NCI-H187 treated with DMSO at 0.1 percent for 48 hours (cell line): Measurements from ENCODE around the gene ABI1.
"Not testable (repeated sequence)": the region's sequence is repeated elsewhere in the genome, so short reads cannot be mapped to it uniquely, and the experiment has no call there.

ENCODE experiments used
- DNase-seq: peaks from one replicate; lab custom pipeline; 2025; lab: John Stamatoyannopoulos, UW

Gene ABI1

GRCh38 chr10:26804418-26805393 is 56.1 kb downstream of the ABI1 start:
- no peak for DNase-seq

GRCh38 chr10:26803849-26804248 is 56.9 kb downstream of the ABI1 start:
- DNase-seq, result no peak

GRCh38 chr10:26802527-26802926 is 58.2 kb downstream of the ABI1 start:
- no peak for DNase-seq

GRCh38 chr10:26801831-26802230 is 58.9 kb downstream of the ABI1 start:
- no peak for DNase-seq

GRCh38 chr10:26801274-26801673 is 59.5 kb downstream of the ABI1 start:
- DNase-seq, result no peak

- DNase-seq, result no peak
Observed at GRCh38 chr10:26800468-26800867, 60.3 kb downstream of the ABI1 start.

DNA sequence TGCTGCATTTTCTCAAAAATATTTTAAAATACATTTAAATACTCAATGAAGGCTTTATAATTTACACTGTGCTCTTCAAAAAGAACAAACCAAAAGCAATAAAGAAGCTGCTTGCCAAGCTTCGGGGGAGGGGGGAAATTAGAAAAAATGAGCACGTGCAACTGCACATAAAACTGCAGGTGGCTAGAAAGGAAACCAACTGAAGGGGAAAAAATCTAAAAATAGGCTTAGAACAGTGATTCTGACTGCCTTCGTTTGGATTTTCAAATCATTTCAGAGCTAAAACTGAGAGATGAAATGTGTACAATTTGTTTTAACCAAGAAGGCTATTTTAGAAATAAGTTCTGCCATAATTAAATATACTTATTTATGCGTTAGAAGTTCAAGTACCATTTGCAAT is 61.4 kb downstream of the ABI1 start:
- no peak for DNase-seq

DNA sequence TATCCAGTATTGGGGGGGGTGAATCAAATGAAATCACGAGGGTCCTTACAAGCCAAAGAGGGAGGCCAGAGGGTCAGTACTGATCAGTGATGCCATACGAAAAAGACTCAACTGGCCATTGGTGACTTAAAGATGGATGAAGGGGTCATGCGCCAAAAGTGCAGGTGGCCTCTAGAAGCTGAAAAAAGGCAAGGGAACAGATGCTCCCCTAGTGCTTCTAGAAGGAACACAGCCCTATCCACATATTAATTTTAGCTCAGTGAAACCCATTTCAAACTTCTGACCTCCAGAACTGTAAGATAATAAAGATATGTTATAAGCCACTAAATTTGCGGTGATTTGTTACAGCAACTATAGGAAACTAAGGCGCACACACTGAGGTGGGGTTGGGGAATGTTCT is 62.5 kb downstream of the ABI1 start:
- no peak for DNase-seq

DNA sequence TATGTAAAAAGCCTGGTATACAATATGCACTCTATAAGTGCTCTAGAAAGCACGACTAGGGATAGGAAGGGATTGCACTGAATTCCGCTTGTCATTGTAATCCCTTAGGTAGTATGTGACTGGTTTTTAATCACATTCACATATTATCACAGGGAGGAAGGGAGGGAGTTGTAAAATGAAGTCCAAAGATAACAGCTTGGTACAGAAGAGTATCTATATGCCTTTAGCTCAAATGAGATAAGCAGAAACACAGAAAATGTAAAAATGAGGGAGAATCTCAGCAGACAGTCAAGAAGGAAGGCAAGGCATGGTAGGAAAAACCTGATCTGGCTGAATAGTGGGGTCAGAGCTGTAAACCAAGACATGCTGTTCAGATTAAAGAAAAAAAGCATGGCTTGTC is 63.4 kb downstream of the ABI1 start:
- no peak for DNase-seq

DNA sequence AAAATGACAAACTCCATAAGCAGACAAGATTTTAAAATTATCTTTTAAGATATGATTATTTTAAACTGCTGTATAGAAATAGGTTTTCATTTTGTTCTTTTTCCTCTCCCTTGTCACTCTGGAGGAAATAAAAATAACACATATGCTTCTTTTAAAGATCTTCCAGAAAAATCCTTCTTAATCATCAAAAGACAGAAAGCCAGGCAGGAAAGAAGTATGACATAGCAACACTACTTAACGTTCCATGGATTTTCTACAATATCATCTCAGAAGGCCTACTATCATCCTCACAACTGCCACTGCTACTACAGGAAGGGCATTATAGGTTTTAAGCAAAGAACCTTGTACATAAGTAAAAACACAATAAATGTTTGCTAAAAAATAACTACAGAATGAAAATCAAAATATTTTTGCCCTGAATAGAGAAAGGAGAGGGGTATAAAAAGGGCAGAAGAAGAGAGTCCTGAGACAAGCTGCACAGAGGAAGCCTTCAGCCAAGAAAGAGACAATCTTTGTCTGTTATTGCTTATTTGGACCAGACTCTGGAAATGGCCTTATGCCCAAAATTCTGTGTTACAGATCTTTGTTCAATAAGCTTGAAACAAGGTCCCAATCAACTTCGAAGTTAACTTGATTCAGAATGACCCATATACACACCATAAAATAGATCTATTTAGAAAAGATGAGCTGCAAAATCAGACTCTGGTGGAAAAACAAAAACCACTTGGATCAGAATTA is 67.8 kb downstream of the ABI1 start:
- no peak for DNase-seq

- DNase-seq, result no peak
Observed at GRCh38 chr10:26790221-26790995, 70.3 kb downstream of the ABI1 start.

DNA sequence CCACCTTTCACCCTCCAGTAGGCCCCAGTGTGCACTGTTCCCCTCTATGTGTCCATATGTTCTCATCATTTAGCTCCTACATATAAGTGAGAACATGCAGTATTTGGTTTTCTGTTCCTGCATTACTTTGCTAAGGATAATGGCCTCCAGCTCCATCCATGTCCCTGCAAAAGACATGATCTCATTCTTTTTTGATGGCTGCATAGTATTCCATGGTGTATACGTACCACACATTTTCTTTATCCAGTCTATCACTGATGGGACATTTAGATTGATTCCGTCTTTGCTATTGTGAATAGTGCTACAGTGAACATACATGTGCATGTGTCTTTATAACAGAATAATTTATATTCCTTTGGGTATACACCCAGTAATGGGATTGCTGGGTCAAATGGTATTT is 71.0 kb downstream of the ABI1 start:
- not testable (repeated sequence) for DNase-seq

GRCh38 chr10:26787362-26787761 is 73.4 kb downstream of the ABI1 start:
- no peak for DNase-seq

DNA sequence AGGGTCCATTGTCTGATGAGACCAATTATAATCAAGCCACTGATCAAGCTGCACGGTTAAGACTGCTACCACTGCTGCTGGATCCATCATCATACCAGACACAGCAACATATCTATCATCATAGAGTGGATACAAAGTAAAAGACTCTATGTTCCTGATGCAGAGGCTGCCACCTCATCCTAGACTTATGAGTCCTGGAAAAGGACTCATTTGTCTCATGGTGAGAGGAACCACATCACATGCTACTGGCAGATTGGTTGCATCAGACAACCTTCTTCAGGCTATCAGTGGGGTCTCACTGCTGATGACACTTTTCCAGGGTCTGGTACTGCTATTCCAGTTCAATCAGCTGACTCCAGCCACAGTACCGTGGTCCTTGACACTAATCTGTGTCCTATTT is 79.0 kb downstream of the ABI1 start:
- DNase-seq, result no peak

- no peak for DNase-seq
Observed at GRCh38 chr10:26780793-26781601, 79.8 kb downstream of the ABI1 start.

GRCh38 chr10:26780106-26780792 is 80.5 kb downstream of the ABI1 start:
- DNase-seq, result no peak

- DNase-seq, result no peak
Observed at GRCh38 chr10:26779176-26779860, 81.4 kb downstream of the ABI1 start.

GRCh38 chr10:26777686-26778085 is 83.1 kb downstream of the ABI1 start:
- no peak for DNase-seq

DNA sequence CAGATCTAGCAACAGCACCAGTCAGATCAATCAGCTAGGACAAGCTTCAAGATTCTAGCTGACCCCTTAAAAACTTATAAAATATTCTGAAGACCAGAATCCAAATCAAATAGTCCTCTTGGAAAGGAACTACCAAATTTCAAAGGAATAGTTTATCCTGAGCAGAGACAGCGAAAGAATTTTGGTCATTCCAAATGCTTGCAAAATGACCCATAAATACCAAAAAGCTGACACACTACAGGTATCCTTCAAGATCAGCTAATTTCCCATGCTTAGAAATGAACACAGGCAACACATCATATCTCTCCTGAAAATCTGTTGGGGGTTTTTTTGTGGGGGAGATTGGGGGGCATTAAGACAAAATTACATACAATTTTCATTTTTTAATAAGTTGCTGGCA is 84.5 kb downstream of the ABI1 start:
- DNase-seq, result no peak

GRCh38 chr10:26773633-26774032 is 87.1 kb downstream of the ABI1 start:
- no peak for DNase-seq
